HL-60/S4 (cell line): ENCODE data around the gene DCDC2B.
"Not testable (repeated sequence)": the region's sequence is repeated elsewhere in the genome, so short reads cannot be mapped to it uniquely, and the experiment has no call there.

Experiments
- in situ Hi-C: fragments of 300-500 bp; cut with MboI; formaldehyde crosslinking; loops from 2 replicates; pipeline ENCODE4 v1.14.3; 2022; ENCODE audit warnings: low sequenced_read_pairs

The DCDC2B gene

DNA sequence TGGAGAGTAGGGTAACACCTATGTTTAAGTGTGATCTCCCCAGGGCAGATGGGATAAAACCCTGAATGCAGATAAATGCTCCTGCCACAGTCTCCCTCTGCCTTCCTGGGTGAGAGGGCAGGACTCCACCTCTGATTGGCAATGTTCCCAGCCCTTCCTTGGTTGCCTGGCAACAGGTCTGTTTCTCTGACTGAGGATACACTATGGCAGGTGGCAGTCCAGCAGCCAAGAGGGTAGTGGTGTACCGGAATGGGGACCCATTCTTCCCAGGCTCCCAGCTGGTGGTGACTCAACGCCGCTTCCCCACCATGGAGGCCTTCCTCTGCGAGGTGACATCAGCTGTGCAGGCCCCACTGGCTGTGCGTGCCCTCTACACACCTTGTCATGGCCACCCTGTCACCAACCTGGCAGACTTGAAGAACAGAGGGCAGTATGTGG, at the start of gene DCDC2B:
Gene DCDC2B, plus strand, starts transcription at position 199 of the 438 bp plus-strand sequence. Its CDS starts 5 bp downstream, at position 204.
- in situ Hi-C loops, result no loop called here

DNA sequence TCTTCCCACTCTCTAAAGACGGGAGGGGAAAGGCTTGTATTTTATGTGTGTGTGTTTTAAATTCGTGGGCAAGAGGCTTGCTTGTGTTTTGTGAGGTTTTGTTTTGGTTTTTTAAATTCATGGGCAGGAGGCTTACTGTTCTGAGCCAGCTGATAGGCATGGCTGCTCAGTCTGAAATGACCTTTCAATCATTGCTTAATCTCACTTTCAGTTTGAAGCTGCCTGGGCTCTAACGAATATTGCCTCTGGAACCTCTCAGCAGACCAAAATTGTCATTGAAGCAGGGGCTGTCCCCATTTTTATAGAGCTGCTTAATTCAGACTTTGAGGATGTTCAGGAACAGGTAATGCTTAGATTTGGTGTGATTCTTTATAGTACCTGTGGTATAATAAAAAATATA, 49.7 kb upstream of the DCDC2B start:
- in situ Hi-C loops, result no loop called here

DNA sequence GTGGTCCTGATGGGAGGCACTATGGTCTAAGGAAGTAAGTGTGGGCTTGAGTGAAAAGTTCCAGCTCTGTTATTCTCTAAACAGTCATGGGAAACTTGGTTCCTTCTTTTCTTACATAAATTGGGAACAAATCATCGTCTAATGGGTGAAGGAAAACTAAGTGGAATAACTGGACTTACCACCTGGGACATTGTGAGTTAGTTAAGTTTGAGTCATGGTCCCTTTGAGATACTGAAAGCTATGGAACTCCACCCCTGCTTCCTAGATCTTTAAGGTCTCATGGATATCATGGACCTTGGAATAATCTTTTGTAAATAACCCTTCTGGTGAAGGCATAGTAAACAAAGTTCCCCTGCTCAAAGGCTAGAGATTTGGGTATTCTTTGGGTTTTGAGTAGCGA, 45.5 kb upstream of the DCDC2B start:
- in situ Hi-C loops, result no loop called here

DNA sequence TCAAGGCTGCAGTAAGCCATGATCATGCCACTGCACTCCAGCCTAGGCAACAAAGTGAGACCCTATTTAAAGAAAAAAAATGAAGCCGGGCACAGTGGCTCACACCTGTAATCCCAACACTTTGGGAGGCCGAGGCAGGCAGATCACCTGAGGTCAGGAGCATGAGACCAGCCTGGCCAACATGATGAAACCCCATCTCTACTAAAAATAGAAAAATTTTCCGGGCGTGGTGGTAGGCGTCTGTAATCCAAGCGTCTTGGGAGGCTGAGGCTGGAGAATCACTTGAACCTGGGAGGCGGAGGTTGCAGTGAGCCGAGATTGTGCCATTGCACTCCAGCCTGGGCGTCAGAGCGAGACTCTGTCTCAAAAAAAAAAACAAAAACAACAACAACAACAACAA, 43.3 kb upstream of the DCDC2B start:
- in situ Hi-C loops, result not testable (repeated sequence)

DNA sequence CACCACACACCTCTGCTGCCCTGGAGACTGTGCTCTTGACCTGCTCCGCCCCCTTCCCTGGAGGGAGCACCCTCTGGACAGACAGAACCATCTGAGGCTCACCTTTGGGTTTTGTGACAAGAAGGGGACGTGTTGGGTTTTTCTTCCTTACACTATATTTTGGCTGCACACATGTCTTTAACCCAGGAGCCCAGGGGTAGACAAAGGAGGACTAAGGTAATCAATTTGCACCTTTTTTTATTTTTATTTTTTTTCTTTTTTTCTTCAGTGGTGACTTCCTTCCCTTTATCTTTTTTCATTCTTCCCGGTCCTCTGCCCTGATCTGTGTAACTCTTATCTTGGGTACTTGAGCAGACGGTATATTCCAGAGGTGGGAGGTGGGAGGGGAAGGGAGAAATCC, 37.9 kb upstream of the DCDC2B start:
- in situ Hi-C loops, result no loop called here

DNA sequence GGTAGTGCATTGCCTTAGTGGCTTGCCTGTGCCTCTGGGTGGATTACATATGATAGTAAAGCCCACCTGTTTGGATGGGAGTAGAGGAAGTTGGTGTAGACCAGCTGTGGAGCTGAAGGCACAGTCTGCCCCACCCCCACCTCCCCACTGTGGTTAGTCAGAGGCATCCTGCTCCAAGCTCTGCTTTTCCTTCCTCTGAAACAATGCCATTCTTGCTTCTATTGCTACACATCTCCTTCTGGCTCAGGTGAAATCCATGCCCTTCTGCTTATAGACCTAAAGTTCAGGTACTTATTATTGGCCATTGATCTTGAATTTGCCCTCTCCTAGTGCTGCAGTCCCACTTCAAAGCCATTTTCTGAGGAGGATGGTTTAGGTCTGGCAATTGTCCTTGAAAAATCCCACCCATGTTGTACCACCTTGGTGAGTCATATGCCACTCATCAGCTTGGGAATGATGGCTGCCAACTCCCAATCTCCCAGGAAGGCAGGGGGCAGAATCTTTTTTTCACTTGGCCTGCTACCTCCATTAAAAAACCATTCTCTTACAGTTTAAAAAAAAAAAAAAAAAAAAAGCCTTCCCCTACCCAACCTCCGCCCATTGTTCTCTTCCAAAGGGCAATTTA, 36.2 kb upstream of the DCDC2B start:
- in situ Hi-C loops, result no loop called here

DNA sequence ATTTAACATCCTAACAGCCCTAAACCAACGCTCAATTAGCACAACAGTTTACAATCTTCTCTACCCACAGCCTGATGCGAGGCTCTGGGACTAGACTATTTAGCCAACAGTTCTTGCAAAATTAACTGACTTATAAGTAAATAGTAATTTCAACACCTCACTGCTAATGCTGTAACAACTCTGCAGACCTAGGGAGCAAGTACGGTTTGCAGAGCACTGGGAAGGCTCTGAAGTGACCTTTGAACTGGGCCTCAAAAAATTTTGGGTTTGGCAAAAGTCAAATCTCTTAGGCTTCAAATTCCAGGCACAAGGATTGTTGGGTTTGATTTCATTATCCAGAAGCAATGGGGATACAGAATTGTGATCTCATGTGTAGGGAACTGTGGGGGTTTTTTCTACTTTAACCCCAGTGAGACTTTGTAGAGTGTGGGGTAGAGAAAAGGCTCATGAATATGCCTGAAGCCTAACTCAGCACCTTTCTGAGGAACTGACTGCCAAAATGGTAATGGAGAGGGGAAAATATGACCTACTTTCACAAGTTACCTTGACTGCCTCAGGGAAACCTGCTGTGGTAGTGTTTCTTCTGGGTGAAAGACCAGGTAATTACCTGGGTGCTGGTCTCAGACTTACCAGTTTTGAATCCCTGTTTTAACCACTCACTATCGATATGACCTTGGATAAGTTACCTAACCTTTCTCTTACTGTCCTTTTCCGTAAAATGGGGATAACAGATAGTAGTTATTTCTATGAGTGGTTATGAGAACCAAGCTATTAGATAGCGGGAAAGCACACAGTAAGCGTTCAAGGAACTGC, 30.3 kb upstream of the DCDC2B start:
- in situ Hi-C loops, result no loop called here

DNA sequence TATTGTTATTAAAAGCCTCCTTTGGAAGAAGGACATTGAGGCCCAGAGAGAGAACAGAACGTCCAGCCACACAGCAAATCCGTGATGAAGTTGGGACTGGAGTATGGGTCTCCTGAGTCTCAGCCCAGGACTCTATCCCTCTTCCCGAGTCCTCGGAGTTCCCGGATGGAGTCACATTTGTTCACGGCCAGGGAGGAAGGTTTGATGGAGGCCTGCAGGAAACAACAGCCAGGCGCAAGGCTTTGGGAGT, 29.8 kb upstream of the DCDC2B start:
- in situ Hi-C loops, result no loop called here

DNA sequence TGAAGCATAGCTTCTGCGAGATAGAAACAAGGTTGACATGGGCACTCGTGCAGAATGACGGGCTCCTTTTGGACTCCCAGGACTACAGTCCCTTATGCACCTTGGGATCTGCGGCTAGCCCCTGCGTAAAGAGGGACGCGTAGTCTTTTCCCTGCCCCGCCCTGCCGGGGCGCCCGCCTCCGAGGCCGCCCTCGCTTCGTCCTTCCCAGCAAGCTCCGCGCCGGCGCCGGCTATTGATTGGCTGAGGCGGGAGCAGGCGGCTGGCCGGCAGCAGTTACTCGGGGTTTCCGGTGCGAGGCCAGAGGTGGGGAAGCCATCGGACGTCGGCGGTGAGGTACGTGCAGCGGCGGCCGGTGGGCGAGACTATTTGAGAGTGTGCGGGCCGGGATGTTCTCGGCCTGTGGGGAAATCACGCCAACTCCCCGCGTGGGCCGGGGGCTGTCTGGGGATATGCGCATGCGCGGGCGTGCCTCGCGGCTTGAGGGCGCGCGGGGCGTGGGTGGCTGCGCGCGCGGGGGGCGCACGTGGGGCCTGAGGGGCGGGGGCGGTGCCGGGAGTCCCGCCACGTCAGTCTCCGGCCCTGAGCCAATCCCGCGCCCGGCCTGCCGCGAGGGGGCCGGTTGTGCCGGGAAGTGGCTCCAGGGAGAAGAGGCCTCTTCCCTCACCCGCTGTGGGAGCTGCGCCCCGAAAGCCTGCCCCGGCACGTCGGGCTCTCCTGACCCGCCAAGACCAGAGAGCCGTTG, 29.3 kb upstream of the DCDC2B start, which contains the start of gene TXLNA:
Gene TXLNA, plus strand, starts transcription at position 233 of the 743 bp plus-strand sequence. CDS start 671 bp downstream, outside the sequence.
- in situ Hi-C loops, result no loop called here

DNA sequence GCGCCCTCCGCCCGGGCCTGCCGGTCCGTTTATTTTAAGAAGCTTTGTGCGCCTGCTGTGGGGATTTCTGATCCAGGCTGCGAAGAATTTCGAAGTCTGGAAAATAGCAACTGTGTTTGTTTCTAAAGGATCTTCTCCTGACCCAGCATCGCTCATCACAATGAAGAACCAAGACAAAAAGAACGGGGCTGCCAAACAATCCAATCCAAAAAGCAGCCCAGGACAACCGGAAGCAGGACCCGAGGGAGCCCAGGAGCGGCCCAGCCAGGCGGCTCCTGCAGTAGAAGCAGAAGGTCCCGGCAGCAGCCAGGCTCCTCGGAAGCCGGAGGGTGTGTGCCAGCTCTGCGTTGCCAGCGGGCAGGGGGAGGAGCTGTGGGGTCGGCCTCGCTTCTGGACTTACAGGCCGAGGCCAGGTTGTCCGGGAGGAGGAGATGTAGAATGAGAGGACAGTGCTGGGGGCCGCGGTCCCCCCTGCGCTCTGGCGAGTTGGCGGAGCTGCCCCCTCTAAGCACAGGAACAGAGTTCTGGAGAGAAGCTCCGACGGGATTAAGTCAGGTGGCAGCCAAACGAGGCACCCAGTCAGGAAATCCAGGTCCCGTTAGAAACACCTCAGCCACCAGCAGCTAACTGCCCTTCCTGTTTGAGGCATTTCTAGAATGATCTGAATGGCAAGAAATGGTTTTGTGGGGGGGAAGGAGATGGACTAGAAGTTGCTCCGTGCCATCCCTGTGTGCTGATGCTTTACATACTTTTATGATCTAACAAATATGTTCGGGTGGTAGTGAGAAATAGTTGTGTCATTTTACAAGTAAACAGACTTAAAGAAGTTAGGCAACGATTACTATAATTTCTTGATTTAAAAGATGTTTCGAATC, 28.5 kb upstream of the DCDC2B start:
- in situ Hi-C loops, result no loop called here

DNA sequence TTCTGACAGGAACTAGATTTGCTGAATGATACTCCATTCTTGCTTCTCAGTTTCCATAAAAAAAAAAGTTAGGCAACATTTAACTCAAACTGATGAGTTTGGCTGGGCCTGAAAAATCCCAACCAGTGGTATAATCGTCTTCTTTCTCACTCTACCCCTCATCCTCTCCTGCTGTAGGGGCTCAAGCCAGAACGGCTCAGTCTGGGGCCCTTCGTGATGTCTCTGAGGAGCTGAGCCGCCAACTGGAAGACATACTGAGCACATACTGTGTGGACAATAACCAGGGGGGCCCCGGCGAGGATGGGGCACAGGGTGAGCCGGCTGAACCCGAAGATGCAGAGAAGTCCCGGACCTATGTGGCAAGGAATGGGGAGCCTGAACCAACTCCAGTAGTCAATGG, 27.8 kb upstream of the DCDC2B start:
- in situ Hi-C loops, result no loop called here

DNA sequence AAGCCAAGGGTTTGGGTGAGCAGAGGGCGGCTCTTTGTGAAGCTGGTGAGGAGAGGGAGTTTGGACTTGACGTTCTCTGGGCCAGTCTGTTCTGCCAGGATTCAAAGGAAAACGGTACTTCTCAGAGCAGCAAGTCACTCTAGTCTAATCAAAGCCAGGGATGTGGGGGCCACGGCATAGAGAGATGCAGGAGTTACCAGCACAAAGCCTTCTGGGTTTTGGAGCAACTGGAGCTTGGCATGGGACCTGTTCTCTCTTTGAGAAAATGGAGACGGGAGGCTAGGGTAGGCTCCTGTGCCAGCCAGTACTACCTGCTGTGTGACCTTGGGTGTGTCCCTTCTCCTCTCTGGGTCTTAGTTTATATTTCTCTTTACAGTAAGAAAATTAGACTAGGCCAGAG, 27.3 kb upstream of the DCDC2B start:
- in situ Hi-C loops, result no loop called here

DNA sequence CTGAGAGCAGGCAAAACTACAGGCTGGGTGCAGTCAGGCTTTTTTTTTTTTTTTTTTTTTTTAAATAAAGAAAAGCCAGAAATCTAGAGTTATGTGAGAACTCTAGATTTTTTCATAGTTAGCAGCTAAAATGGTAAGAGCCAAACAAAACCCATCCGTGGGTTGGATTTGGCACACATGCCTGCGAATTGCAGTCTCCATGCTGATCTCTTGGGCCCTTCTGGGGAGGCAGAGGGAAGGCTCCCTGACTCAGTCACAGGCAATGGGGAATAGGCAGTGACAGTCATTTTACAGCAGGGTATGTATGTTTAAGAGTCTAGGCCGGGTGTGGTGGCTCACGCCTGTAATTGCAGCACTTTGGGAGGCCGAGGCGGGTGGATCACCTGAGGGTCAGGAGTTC, 26.8 kb upstream of the DCDC2B start:
- in situ Hi-C loops, result no loop called here

DNA sequence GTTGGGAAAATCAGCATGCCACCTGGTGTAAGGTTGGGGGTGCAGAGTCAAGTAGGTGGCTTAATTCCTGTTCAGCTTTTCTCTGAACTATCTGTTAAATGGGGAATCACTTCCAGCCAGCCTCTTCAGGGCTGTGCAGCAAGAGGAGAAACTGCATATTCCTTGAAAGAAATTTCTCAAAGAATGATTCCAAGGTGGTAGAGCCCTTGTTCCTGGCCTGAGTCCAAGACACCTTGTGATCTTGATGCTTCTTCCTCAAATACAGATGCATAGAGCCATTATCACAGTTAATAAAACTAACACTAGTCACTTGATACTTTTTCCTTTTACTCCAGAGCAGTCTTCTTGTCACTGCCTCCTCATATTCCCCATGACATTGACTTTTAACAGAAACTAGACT, 24.2 kb upstream of the DCDC2B start:
- in situ Hi-C loops, result no loop called here

DNA sequence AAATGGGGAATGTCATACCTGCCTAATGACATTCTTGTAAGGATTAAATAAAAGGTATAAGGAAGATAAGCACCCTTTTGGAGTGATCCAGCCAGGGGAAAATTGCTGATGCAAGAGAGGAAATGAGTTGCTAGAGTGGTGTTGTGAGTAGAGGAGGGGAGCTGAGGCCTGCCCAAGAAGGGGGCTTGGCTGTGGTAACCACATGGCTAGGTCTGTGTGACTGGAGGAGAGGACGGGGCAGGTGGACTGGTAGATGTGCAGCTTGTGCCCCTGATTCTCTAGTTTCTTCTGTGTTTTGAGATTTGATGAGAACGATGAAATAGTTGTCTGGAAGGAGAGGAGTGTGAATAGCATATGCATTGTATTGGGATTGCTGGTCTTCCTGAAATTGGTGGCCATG, 22.8 kb upstream of the DCDC2B start:
- in situ Hi-C loops, result no loop called here

DNA sequence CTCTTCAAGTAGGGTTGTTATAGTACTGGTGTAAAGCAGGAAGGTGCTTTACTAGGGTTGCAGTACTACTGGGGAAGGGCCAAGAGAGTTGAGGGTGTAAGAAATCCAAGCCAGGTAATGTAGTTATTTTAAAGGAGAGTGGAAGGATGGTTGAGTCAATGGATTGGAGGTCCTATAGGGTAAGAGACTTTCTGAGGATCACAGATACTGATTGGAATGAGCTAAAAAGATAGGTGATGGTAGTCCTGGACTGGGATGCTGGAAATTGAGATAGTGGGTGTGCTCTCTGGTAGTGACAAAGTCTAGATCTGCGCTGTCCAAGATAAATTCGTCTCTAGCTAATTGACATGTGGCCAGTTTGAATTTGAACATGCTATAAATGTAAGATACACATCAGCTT, 22.4 kb upstream of the DCDC2B start:
- in situ Hi-C loops, result no loop called here

DNA sequence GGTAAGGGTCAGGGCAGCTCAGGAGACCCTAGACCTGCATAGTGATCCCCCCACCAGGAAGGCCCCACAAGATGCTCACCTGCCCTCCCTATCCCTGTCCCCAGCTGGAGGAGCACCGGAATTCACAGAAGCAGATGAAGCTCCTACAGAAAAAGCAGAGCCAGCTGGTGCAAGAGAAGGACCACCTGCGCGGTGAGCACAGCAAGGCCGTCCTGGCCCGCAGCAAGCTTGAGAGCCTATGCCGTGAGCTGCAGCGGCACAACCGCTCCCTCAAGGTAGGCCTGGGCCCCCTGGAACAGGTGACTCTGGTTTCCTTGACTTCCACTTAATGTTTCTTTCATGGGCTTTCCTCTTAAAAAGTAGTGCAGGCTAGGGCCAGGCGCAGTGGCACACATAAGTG, 21.0 kb upstream of the DCDC2B start:
- in situ Hi-C loops, result no loop called here

DNA sequence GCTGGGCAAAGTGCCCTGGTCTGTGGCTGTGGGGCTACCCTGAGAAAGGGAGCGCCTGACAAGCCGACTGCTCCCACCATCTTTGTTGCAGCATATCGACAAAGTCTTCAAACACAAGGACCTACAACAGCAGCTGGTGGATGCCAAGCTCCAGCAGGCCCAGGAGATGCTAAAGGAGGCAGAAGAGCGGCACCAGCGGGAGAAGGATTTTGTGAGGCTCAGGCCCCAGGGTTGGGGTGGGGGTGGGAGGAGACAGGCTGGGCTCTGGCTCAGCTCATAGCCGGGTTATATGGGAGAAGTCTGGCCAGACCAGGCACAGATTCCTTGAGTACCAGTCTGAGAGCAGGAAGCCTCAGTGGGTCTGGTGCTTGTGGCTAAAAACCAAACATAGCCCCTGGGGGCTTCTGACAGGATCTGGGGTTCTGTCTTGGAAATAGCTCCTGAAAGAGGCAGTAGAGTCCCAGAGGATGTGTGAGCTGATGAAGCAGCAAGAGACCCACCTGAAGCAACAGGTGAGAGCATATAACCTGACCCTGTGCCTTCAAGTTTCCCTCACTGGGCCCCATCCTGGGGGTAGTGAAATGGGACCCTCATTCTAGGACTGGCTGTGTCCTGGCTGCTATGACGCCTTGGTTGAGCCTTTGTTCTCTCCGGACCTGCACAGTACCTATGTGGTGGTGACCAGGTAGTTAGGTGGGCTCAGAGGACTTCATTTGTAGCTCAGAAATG, 16.5 kb upstream of the DCDC2B start:
- in situ Hi-C loops, result no loop called here

DNA sequence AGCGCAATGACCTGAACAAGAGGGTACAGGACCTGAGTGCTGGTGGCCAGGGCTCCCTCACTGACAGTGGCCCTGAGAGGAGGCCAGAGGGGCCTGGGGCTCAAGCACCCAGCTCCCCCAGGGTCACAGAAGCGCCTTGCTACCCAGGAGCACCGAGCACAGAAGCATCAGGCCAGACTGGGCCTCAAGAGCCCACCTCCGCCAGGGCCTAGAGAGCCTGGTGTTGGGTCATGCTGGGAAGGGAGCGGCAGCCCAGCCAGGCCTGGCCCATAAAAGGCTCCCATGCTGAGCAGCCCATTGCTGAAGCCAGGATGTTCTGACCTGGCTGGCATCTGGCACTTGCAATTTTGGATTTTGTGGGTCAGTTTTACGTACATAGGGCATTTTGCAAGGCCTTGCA, 13.9 kb upstream of the DCDC2B start:
- in situ Hi-C loops, result no loop called here

DNA sequence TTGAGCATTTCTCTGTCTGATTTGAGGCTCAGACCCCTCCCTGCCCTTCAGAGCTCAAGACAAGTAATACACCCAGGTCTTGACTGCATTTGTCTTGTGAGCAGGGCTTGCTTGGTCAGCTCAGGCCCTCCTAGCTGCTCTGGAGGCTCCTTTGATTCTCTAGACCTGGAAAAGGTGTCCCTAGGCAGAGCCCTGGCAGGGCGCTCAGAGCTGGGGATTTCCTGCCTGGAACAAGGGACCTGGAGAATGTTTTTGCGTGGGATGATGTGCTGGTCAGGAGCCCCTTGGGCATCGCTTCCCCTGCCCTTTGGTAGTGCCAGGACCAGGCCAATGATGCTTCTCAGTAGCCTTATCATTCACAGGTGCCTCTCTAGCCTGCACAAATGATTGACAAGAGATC, 13.4 kb upstream of the DCDC2B start:
- in situ Hi-C loops, result no loop called here
